Osteocyte (in vitro differentiated cells): ENCODE data around the gene SMOC2. TPM values are rescaled to one million over a fixed set of nuclear protein-coding genes. Genes with fewer than 3 reads are reported as not detected.

Experiments
- DNase-seq: peaks from one replicate; pipeline ENCODE4 v3.0.0; 2021; ENCODE audit warnings: mixed read lengths; ENCODE audit not compliant: unreplicated experiment; ENCODE audit errors: extremely low spot score
- H3K27ac Mint-ChIP-seq: one replicate; pipeline ENCODE4 v1.8.0; 2021; ENCODE audit warnings: mild to moderate bottlenecking, mixed read lengths; ENCODE audit not compliant: unreplicated experiment
- H3K27me3 Mint-ChIP-seq: one replicate; pipeline ENCODE4 v1.8.0; 2021; ENCODE audit warnings: mixed read lengths; ENCODE audit not compliant: unreplicated experiment
- H3K36me3 Mint-ChIP-seq: one replicate; pipeline ENCODE4 v1.8.0; 2021; ENCODE audit warnings: mixed read lengths; ENCODE audit not compliant: unreplicated experiment
- H3K4me1 Mint-ChIP-seq: one replicate; pipeline ENCODE4 v1.8.0; 2021; ENCODE audit warnings: mixed read lengths; ENCODE audit not compliant: unreplicated experiment
- H3K4me3 Mint-ChIP-seq: one replicate; pipeline ENCODE4 v1.8.0; 2021; ENCODE audit warnings: mild to moderate bottlenecking, moderate library complexity, mixed read lengths; ENCODE audit not compliant: unreplicated experiment
- H3K9me3 Mint-ChIP-seq: one replicate; pipeline ENCODE4 v1.8.0; 2021; ENCODE audit warnings: mixed read lengths; ENCODE audit not compliant: unreplicated experiment
- CTCF ChIP-seq: fragments of 200-600 bp; sonication (generic); IDR thresholded peaks from 2 replicates; pipeline ENCODE4 v1.5.0; 2021; ENCODE audit warnings: antibody characterized with exemption, mild to moderate bottlenecking, moderate library complexity
- total RNA-seq: library from RNA; stranded (reverse); gene quantifications from 2 replicates; pipeline ENCODE4 v1.2.1, GENCODE V29; 2021

SMOC2 gene
- total RNA-seq, 1 donor from 2014 or later: 11.6 TPM

DNA sequence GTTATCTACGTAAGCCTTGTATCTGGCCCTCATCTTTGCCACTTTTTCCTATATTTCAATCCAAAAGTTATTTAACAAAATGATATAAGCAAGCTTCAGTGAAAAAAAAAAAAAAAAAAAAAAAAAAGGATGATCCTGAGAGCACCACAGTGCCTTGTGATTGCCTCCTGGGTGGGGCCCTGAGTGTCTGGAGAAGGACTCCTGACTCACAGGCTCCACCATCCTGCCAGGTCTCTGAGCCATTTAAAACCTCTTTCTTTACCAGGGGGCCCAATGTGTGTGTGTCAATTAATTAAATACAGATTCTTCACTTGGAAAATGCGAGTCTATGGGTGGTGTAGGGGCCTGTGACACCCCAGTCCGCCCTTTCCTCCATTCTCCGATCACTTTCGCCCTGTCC is 105.2 kb downstream of the SMOC2 start:
- Mint-ChIP-seq H3K9me3 (no peaks in the 10 kb centered on the region), H3K27ac (peak overlapping the region; percentile 75), H3K4me3 (no peak overlapping the region), H3K27me3 (no peaks in the 10 kb centered on the region), H3K36me3 (no peaks in the 10 kb centered on the region), H3K4me1 (peaks cover 35% of the 10 kb centered on the region)
- no peak for DNase-seq
- TF ChIP-seq CTCF: no peak

DNA sequence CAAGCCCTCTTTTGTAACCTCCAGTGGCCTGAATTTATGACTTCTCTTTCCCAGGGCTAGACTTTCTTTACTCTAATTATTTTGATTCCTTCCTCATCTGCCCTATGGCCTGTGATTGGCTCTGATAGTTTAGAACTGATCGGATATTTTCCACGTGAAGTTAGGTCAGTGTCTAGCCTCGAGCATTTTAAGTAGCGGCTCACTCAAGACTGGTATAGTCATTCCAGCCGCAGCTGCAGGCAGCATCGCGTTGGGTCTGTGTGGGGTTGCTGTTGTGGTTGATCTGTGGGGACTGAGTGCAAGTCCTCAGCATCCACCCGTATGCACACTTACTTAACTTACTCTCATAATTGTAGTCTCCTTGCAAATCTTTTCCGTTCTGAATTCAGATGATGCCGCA is 105.7 kb downstream of the SMOC2 start:
- Mint-ChIP-seq H3K27me3 (no peaks in the 10 kb centered on the region), H3K4me3 (no peak overlapping the region), H3K36me3 (no peaks in the 10 kb centered on the region), H3K4me1 (peaks cover 31% of the 10 kb centered on the region), H3K27ac (no peak overlapping the region), H3K9me3 (no peaks in the 10 kb centered on the region)
- no peak for TF ChIP-seq CTCF
- DNase-seq: no peak

DNA sequence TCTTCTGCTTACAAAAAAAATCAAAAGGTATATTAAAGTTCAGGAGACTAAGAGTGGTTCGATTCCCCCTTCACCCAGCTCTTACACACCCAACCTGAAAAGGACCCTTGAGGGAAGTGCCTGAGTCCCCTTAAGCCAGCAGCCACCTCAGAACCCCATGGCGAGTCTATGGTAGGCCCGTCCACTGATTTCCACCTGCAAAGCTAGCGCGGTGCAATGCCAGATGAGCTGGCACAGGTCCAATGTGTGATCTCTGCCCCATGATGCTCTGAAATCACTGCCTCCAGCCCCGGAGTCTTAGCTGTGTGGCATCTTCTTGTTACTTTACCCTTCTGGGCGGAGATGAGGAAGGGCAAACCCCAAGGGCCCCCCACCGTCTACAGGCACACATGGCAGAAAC is 109.3 kb downstream of the SMOC2 start:
- H3K9me3 Mint-ChIP-seq: no peaks in the 10 kb centered on the region
- peaks cover 13% of the 10 kb centered on the region for H3K4me1 Mint-ChIP-seq
- no peaks in the 10 kb centered on the region for H3K36me3 Mint-ChIP-seq
- H3K4me3 Mint-ChIP-seq: no peak overlapping the region
- DNase-seq: no peak
- no peaks in the 10 kb centered on the region for H3K27me3 Mint-ChIP-seq
- TF ChIP-seq CTCF: no peak
- H3K27ac Mint-ChIP-seq: no peak overlapping the region

DNA sequence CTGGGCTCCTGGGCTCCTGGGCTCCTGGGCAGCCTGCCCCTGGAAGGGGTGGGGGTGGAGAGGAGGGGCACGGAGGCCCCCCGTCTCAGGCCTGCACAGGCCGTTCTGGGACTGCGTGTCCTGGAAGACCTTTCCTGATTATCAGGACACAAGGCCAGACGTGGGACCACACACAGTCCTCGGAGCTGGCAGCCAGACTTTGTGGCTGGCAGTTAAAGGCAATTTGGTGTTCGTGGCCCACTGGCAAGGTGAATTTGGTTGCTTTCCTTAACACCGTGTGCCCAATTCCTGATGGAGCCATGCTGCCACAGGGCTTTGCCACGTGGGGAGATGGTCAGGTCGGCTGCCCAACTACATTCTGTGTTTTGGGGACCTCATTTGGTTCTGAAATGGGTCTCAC is 113.5 kb downstream of the SMOC2 start:
- peak; percentile 69 for DNase-seq
- no peaks in the 10 kb centered on the region for H3K27me3 Mint-ChIP-seq
- H3K27ac Mint-ChIP-seq: no peak overlapping the region

GRCh38 chr6:168554898-168555617 is 114.1 kb downstream of the SMOC2 start:
- no peak overlapping the region for H3K4me3 Mint-ChIP-seq
- no peaks in the 10 kb centered on the region for H3K27me3 Mint-ChIP-seq
- H3K4me1 Mint-ChIP-seq: no peaks in the 10 kb centered on the region
- H3K36me3 Mint-ChIP-seq: no peaks in the 10 kb centered on the region
- DNase-seq: peak; percentile 73
- no peaks in the 10 kb centered on the region for H3K9me3 Mint-ChIP-seq
- no peak overlapping the region for H3K27ac Mint-ChIP-seq
- TF ChIP-seq CTCF: no peak

More for the DNA sequence above, 113.5 kb downstream of the SMOC2 start:
- H3K4me1 Mint-ChIP-seq: no peaks in the 10 kb centered on the region
- no peak overlapping the region for H3K4me3 Mint-ChIP-seq
- no peak for TF ChIP-seq CTCF
- H3K9me3 Mint-ChIP-seq: no peaks in the 10 kb centered on the region
- H3K36me3 Mint-ChIP-seq: no peaks in the 10 kb centered on the region
